Psoas muscle (tissue), 8 donors: Measurements from ENCODE around the gene TUT7. TPM values are rescaled to one million over a fixed set of nuclear protein-coding genes. Genes with fewer than 3 reads are reported as not detected.
A peak's percentile ranks its signal among the peaks of the same experiment; 100 is the strongest.

Source experiments
- ATAC-seq, 4 donors: fragments of 200-7000 bp; cut with Tn5 transposase; one replicate each; pipeline ENCODE4 v1.9.1; 2020; ENCODE audit warnings: moderate library complexity in 3 of 4, mild to moderate bottlenecking in 2 of 4
- DNase-seq, 2 donors: peaks; one replicate each; pipeline ENCODE4 v3.0.0-alpha.2; 2020
- H3K27ac ChIP-seq: fragments of 200-600 bp; one replicate; pipeline ENCODE4 v1.8.0; 2022
- H3K27me3 ChIP-seq, 3 donors: fragments of 200-600 bp in 1 of 3; one replicate each; pipeline versions ENCODE4 v1.6.1 to v1.8.0; 2013 to 2022; ENCODE audit warnings: low read length in 2 of 3, mild to moderate bottlenecking in 2 of 3, moderate library complexity in 1 of 3; ENCODE audit not compliant: insufficient read depth in 3 of 3
- H3K36me3 ChIP-seq, 2 donors: fragments of 200-600 bp in 1 of 2; one replicate each; pipeline versions ENCODE4 v1.6.1 to v1.8.0; 2013 to 2022; ENCODE audit warnings: low read depth in 1 of 2, mild to moderate bottlenecking in 1 of 2, moderate library complexity in 1 of 2; ENCODE audit not compliant: insufficient read depth in 1 of 2
- H3K4me1 ChIP-seq: fragments of 200-600 bp; one replicate; pipeline ENCODE4 v1.8.0; 2022
- H3K4me3 ChIP-seq: fragments of 200-600 bp; one replicate; pipeline ENCODE4 v1.8.0; 2022; ENCODE audit warnings: mild to moderate bottlenecking
- H3K9me3 ChIP-seq: fragments of 200-600 bp; one replicate; pipeline ENCODE4 v1.8.0; 2022
- WGBS, 3 donors: extraction: QIAGEN DNeasy Blood & Tissue Kit; methylation state at CpG; one replicate each; pipeline versions ENCODE4 v1.1.6 to v1.1.7; 2013; 5-methylcytosine and 5-hydroxymethylcytosine counted together
- intact Hi-C, 2 donors: fragments of 100-400 bp; cut with DNase I; formaldehyde crosslinking; loops; one replicate each; pipeline versions ENCODE4 v1.11.0 to v1.14.2; 2022
- polyA plus RNA-seq, 3 donors: library from polyadenylated mRNA; stranded (reverse); fragments of 200-250 nt; gene quantifications; one replicate each; pipeline ENCODE4 v1.2.3, GENCODE V29; 2013
- total RNA-seq, 4 donors: library from RNA; stranded (reverse); fragmentation: NEBNext Ultra II Directional in 2 of 4; extraction: Animal tissue kit (Norgen Biotek cat#: 25700) in 2 of 4; gene quantifications; one replicate each; pipeline versions ENCODE4 v1.2.1 to v1.2.4, GENCODE V29; 2021 to 2023
- TF ChIP-seq, protein P1 (sequence below): fragments of 200-600 bp; IDR thresholded peaks from one replicate; pipeline ENCODE4 v1.8.0; 2022; ENCODE audit warnings: antibody characterized with exemption
- donor health status: healthy with polysubstance abuse.
- donor health status: DM: no; HTN: no; CAD: no; lungs with moderate emphysema.
- donor health status: Bipolar disorder and iron deficiency.
- donor health status: healthy.
- donor health status: DM: yes; HTN: yes; CAD: no.
- donor health status: DM: no; HTN: no; CAD: no.
- donor health status: DM: no; HTN: no; CAD: no.
- donor health status: DM: yes; HTN: yes; CAD: no.

Gene TUT7
- total and polyA plus RNA-seq, 7 donors = 9.4 to 21.3 (median 15.5) TPM

- DNase-seq = no peak
- H3K36me3 ChIP-seq = no peaks in the 10 kb centered on the region
- intact Hi-C loops = no loop called here
- TF ChIP-seq, protein P1, sequence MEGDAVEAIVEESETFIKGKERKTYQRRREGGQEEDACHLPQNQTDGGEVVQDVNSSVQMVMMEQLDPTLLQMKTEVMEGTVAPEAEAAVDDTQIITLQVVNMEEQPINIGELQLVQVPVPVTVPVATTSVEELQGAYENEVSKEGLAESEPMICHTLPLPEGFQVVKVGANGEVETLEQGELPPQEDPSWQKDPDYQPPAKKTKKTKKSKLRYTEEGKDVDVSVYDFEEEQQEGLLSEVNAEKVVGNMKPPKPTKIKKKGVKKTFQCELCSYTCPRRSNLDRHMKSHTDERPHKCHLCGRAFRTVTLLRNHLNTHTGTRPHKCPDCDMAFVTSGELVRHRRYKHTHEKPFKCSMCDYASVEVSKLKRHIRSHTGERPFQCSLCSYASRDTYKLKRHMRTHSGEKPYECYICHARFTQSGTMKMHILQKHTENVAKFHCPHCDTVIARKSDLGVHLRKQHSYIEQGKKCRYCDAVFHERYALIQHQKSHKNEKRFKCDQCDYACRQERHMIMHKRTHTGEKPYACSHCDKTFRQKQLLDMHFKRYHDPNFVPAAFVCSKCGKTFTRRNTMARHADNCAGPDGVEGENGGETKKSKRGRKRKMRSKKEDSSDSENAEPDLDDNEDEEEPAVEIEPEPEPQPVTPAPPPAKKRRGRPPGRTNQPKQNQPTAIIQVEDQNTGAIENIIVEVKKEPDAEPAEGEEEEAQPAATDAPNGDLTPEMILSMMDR = no peak
- no peaks in the 10 kb centered on the region for H3K27me3 ChIP-seq
- WGBS, 3 donors = 49 to 80% (median 61%) methylated on average over 4 of the region's 4 CpGs
- no peaks in the 10 kb centered on the region for H3K9me3 ChIP-seq
- H3K27ac ChIP-seq = no peak overlapping the region
- ATAC-seq = no peak
- no peak overlapping the region for H3K4me3 ChIP-seq
- no peaks in the 10 kb centered on the region for H3K4me1 ChIP-seq
Observed at GRCh38 chr9:86248746-86249145, 105.5 kb downstream of the TUT7 start.

- 33 to 40% (median 35%) methylated on average over 6 of the region's 6 CpGs for WGBS, 3 donors
- no peak overlapping the region for H3K4me3 ChIP-seq
- peak in 1 of 2 donors; percentile 48 for DNase-seq
Observed at GRCh38 chr9:86246752-86247161, 107.5 kb downstream of the TUT7 start.

DNA sequence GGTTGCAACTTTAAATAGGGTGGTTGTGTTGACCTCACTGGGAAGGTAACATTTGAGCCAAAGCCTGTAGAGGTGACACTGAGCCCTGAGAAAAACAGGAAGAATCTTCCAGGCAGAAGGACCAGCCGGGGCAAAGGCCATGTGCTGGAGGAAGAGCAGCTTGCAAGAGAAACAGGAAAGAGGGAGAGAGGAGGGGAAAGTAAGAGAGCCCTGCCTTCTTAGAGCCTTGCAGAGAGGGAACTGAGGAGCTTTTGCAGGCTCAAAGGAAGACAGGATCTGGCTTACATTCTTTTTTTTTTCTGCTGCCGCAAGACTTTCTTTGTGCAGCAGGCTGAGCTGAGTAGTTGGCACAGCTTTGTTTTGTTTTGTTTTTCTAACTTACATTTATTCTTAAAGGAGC lies 112.1 kb downstream of the TUT7 start:
- TF ChIP-seq, protein P1 = no peak
- no peak for ATAC-seq

More at GRCh38 chr9:86246752-86247161, 107.5 kb downstream of the TUT7 start:
- H3K9me3 ChIP-seq = no peaks in the 10 kb centered on the region
- intact Hi-C loops = no loop called here
- H3K36me3 ChIP-seq = no peaks in the 10 kb centered on the region
- no peak for ATAC-seq
- TF ChIP-seq, protein P1 = peak; percentile 17
- H3K27me3 ChIP-seq = no peaks in the 10 kb centered on the region
- H3K4me1 ChIP-seq = no peaks in the 10 kb centered on the region
- H3K27ac ChIP-seq = no peak overlapping the region

GRCh38 chr9:86241216-86241615 lies 113.0 kb downstream of the TUT7 start:
- Histone ChIP-seq H3K4me3 (no peak overlapping the region), H3K36me3 (no peaks in the 10 kb centered on the region), H3K9me3 (no peaks in the 10 kb centered on the region), H3K4me1 (no peaks in the 10 kb centered on the region), H3K27ac (no peak overlapping the region), H3K27me3 (no peaks in the 10 kb centered on the region)
- no peak for ATAC-seq
- TF ChIP-seq, protein P1 = no peak
- DNase-seq = no peak
- intact Hi-C loops = no loop called here
- WGBS, 3 donors = 66 to 78% (median 77%) methylated on average over 7 of the region's 7 CpGs

More for the DNA sequence above, 112.1 kb downstream of the TUT7 start:
- H3K36me3 ChIP-seq = no peaks in the 10 kb centered on the region
- no peaks in the 10 kb centered on the region for H3K4me1 ChIP-seq
- H3K27me3 ChIP-seq = no peaks in the 10 kb centered on the region
- DNase-seq = no peak
- no peaks in the 10 kb centered on the region for H3K9me3 ChIP-seq
- no peak overlapping the region for H3K27ac ChIP-seq
- intact Hi-C loops = no loop called here
- H3K4me3 ChIP-seq = no peak overlapping the region
- WGBS, 3 donors = 46 to 75% (median 47%) methylated on average over 2 of the region's 2 CpGs
